CD14-positive monocyte (primary cell): ENCODE measurements around the gene LY86. TPM values are rescaled to one million over a fixed set of nuclear protein-coding genes. Genes with fewer than 3 reads are reported as not detected.
A peak's percentile ranks its signal among the peaks of the same experiment; 100 is the strongest.

Experiments used
- DNase-seq, 3 donors: peaks; one replicate each; pipeline ENCODE4 v3.0.0-alpha.2; 2011 to 2022
- H2AFZ ChIP-seq: 2 replicates; pipeline ENCODE4 v1.6.0; 2012; ENCODE audit warnings: mild to moderate bottlenecking, low read depth, low read length, inconsistent platforms; ENCODE audit not compliant: insufficient read depth, poor library complexity, severe bottlenecking
- H3K27ac ChIP-seq, 2 donors: 1 replicate in 1 of 2; 2 replicates in 1 of 2; pipeline ENCODE4 v1.5.1; 2012 to 2013; ENCODE audit warnings: low read length in 2 of 2, control low read depth in 1 of 2, inconsistent platforms in 1 of 2, low read depth in 1 of 2, mild to moderate bottlenecking in 1 of 2
- H3K27me3 ChIP-seq, 2 donors: one replicate each; pipeline versions ENCODE4 v1.6.0 to v1.6.1; 2011 to 2013; ENCODE audit warnings: low read length in 2 of 2; ENCODE audit not compliant: control insufficient read depth in 2 of 2, insufficient read depth in 2 of 2
- H3K36me3 ChIP-seq, 2 donors: replicated peaks in 1 of 2; 1 replicate in 1 of 2; 2 replicates in 1 of 2; pipeline versions ENCODE4 v1.5.1 to v1.6.1; 2012 to 2013; ENCODE audit warnings: low read length in 2 of 2, control low read depth in 1 of 2, inconsistent platforms in 1 of 2, mild to moderate bottlenecking in 1 of 2; ENCODE audit not compliant: insufficient read depth in 2 of 2, control insufficient read depth in 1 of 2
- H3K4me1 ChIP-seq, 2 donors: 1 replicate in 1 of 2; 2 replicates in 1 of 2; pipeline versions ENCODE4 v1.5.1 to v1.6.1; 2012 to 2013; ENCODE audit warnings: low read length in 2 of 2, control low read depth in 1 of 2, inconsistent platforms in 1 of 2, mild to moderate bottlenecking in 1 of 2, moderate library complexity in 1 of 2; ENCODE audit not compliant: insufficient read depth in 2 of 2, control insufficient read depth in 1 of 2
- H3K4me2 ChIP-seq: replicated peaks from 2 replicates; pipeline ENCODE3; 2012; ENCODE audit warnings: low read length, moderate library complexity, mild to moderate bottlenecking; ENCODE audit not compliant: poor library complexity, severe bottlenecking; ENCODE audit errors: extremely low read depth
- H3K4me3 ChIP-seq, 3 experiments: fragments of 200-600 bp in 1 of 3; sonication (generic) in 1 of 3; replicated peaks in 1 of 3; 1 replicate in 2 of 3; 2 replicates in 1 of 3; pipeline ENCODE4 v1.5.1; 2011 to 2013; ENCODE audit warnings: low read length in 3 of 3, mild to moderate bottlenecking in 3 of 3, control low read depth in 2 of 3, low read depth in 2 of 3, inconsistent platforms in 1 of 3, moderate library complexity in 1 of 3
- H3K79me2 ChIP-seq: 2 replicates; pipeline ENCODE4 v1.6.0; 2012; ENCODE audit warnings: mild to moderate bottlenecking, control low read depth, inconsistent platforms, low read length, moderate library complexity; ENCODE audit not compliant: insufficient read depth
- H3K9ac ChIP-seq: 2 replicates; pipeline ENCODE4 v1.6.0; 2017; ENCODE audit warnings: low read length, mild to moderate bottlenecking; ENCODE audit not compliant: insufficient read depth, poor library complexity, severe bottlenecking
- H3K9me3 ChIP-seq, 2 donors: replicated peaks in 1 of 2; 1 replicate in 1 of 2; 2 replicates in 1 of 2; pipeline versions ENCODE4 v1.5.1 to v1.6.1; 2012 to 2013; ENCODE audit warnings: low read length in 2 of 2, control low read depth in 1 of 2; ENCODE audit not compliant: control insufficient read depth in 1 of 2, insufficient read depth in 1 of 2
- H4K20me1 ChIP-seq: 2 replicates; pipeline ENCODE4 v1.6.0; 2012; ENCODE audit warnings: mild to moderate bottlenecking, low read length, control low read depth, moderate library complexity; ENCODE audit not compliant: insufficient read depth
- H3K27ac Mint-ChIP-seq, 7 donors: one replicate each; pipeline ENCODE4 v1.8.0; 2020; ENCODE audit warnings: mild to moderate bottlenecking in 7 of 7, mixed read lengths in 7 of 7, moderate library complexity in 6 of 7, inconsistent platforms in 2 of 7
- H3K27me3 Mint-ChIP-seq, 3 donors: one replicate each; pipeline ENCODE4 v1.8.0; 2021 to 2022; ENCODE audit warnings: low read depth in 3 of 3, mild to moderate bottlenecking in 3 of 3, mixed read lengths in 3 of 3, moderate library complexity in 3 of 3, inconsistent platforms in 1 of 3
- H3K36me3 Mint-ChIP-seq, 2 donors: one replicate each; pipeline ENCODE4 v1.8.0; 2020; ENCODE audit warnings: mixed read lengths in 2 of 2, inconsistent platforms in 1 of 2, mild to moderate bottlenecking in 1 of 2
- H3K4me1 Mint-ChIP-seq: one replicate; pipeline ENCODE4 v1.8.0; 2020; ENCODE audit warnings: mild to moderate bottlenecking, mixed read lengths
- H3K4me3 Mint-ChIP-seq, 2 donors: one replicate each; pipeline ENCODE4 v1.8.0; 2020; ENCODE audit warnings: mild to moderate bottlenecking in 2 of 2, mixed read lengths in 2 of 2, moderate library complexity in 1 of 2
- H3K9me3 Mint-ChIP-seq, 7 donors: one replicate each; pipeline ENCODE4 v1.8.0; 2020 to 2022; ENCODE audit warnings: mixed read lengths in 7 of 7, mild to moderate bottlenecking in 6 of 7, moderate library complexity in 6 of 7, inconsistent platforms in 2 of 7
- WGBS: methylation state at CpG from one replicate; pipeline ENCODE4 v1.1.5; 2013; ENCODE audit warnings: missing lambda C conversion rate; ENCODE audit not compliant: insufficient coverage; 5-methylcytosine and 5-hydroxymethylcytosine counted together
- intact Hi-C, 2 donors: fragments of 100-400 bp; cut with micrococcal nuclease; formaldehyde crosslinking; loops; one replicate each; pipeline versions ENCODE4 v1.15.0 to v1.15.1; 2023
- polyA plus RNA-seq, 3 donors: library from polyadenylated mRNA; depleted of rRNA in 1 of 3; unstranded in 2 of 3; stranded (reverse) in 1 of 3; fragments of 300-500 nt in 2 of 3; fragments of >200 nt in 1 of 3; fragmentation: Illumina TruSeq in 2 of 3; gene quantifications; 1 replicate in 2 of 3; 2 replicates in 1 of 3; pipeline ENCODE4 v1.2.3, GENCODE V29; 2012 to 2021
- TF ChIP-seq, protein P1 (sequence below): fragments of 200-600 bp; IDR thresholded peaks from one replicate; pipeline ENCODE4 v1.8.0; 2022; ENCODE audit warnings: antibody characterized with exemption, mild to moderate bottlenecking

Gene LY86
- polyA plus RNA-seq, 3 donors = 166 to 609 (median 454) TPM

DNA sequence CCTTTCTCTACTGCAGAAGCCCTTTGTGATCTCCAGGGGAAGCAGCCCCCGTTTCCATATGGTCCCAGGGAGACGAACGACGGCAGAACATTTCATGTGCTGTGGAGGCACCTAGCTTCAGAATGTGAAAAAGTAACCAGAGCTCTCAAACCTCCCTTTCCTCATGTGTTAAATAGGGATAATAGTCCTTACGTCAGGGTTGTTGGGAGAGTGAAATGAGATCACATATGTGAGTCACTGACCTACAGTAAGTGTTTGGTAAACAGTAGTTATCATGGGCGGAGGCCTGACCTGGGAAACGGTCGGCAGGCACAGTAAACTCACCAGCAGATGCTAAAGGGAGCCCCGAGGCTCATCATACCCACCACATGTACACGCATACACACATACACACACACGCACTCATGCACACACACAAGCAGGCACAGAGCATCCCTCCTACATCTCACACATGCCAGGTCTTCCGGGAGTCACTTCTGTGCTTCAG is 89.7 kb downstream of the LY86 start:
- Histone ChIP-seq H3K27me3 (no peaks in the 10 kb centered on the region), H3K4me3 (no peak overlapping the region), H3K36me3 (no peaks in the 10 kb centered on the region), H3K27ac (peak overlapping the region in 1 of 2 donors; percentile 81), H3K9me3 (no peaks in the 10 kb centered on the region), H3K79me2 (no peaks in the 10 kb centered on the region), H3K9ac (no peak overlapping the region), H4K20me1 (no peaks in the 10 kb centered on the region), H3K4me2 (no peak overlapping the region), H3K4me1 (peaks cover 37 to 57% of the 10 kb centered on the region in 2 donors), H2AFZ (no peak overlapping the region)
- TF ChIP-seq, protein P1, sequence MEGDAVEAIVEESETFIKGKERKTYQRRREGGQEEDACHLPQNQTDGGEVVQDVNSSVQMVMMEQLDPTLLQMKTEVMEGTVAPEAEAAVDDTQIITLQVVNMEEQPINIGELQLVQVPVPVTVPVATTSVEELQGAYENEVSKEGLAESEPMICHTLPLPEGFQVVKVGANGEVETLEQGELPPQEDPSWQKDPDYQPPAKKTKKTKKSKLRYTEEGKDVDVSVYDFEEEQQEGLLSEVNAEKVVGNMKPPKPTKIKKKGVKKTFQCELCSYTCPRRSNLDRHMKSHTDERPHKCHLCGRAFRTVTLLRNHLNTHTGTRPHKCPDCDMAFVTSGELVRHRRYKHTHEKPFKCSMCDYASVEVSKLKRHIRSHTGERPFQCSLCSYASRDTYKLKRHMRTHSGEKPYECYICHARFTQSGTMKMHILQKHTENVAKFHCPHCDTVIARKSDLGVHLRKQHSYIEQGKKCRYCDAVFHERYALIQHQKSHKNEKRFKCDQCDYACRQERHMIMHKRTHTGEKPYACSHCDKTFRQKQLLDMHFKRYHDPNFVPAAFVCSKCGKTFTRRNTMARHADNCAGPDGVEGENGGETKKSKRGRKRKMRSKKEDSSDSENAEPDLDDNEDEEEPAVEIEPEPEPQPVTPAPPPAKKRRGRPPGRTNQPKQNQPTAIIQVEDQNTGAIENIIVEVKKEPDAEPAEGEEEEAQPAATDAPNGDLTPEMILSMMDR = no peak
- no peak for DNase-seq
- Mint-ChIP-seq H3K27ac (peak overlapping the region in 2 of 7 donors; percentile 39 to 80), H3K4me1 (peaks cover 62% of the 10 kb centered on the region), H3K27me3 (peaks cover 0 to 1% (median 1%) of the 10 kb centered on the region in 3 donors), H3K9me3 (peaks cover 0 to 1% (median 0%) of the 10 kb centered on the region in 7 donors), H3K36me3 (peaks cover 0 to 5% of the 10 kb centered on the region in 2 donors), H3K4me3 (no peak overlapping the region)
- WGBS = 88% methylated on average over 7 of the region's 12 CpGs
- intact Hi-C loops = loop anchor here (5.0 to 10.0 kb wide), 2 partner anchors 564 to 567 kb away; no protein-coding TSS in a partner anchor

DNA sequence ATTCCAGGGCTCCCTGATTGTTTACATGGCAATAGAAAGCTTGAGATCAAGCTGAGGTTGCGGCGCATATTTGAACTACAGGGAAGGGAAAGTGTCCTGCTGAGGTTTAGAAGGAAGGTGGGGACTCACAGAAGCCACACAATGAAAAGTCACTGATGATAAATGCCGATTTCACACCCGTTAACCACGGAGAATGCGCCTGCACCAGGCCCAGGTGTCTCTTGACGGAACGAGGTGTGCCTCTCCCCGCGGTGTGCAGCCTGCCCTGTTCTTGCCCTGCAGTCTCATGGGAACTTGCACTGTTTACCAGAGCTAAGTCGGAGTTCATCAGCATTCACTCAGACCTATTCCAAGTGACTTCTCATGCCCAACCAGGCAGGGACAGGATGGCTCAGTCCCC is 90.3 kb downstream of the LY86 start:
- Histone ChIP-seq H4K20me1 (no peaks in the 10 kb centered on the region), H3K4me3 (no peak overlapping the region), H2AFZ (peak overlapping the region; percentile 3), H3K36me3 (no peaks in the 10 kb centered on the region), H3K4me2 (no peak overlapping the region), H3K27ac (peak overlapping the region in 1 of 2 donors; percentile 15), H3K9me3 (no peaks in the 10 kb centered on the region), H3K9ac (no peak overlapping the region), H3K79me2 (no peaks in the 10 kb centered on the region), H3K4me1 (peaks cover 41 to 62% of the 10 kb centered on the region in 2 donors), H3K27me3 (no peaks in the 10 kb centered on the region)
- TF ChIP-seq, protein P1 = no peak
- H3K9me3 Mint-ChIP-seq = peaks cover 0 to 1% (median 0%) of the 10 kb centered on the region in 7 donors
- peak overlapping the region in 1 of 2 donors; percentile 3 for H3K4me3 Mint-ChIP-seq
- WGBS = 89% methylated on average over 11 of the region's 11 CpGs
- peaks cover 68% of the 10 kb centered on the region for H3K4me1 Mint-ChIP-seq
- peak overlapping the region in 2 of 7 donors; percentile 60 to 77 for H3K27ac Mint-ChIP-seq
- intact Hi-C loops = loop anchor here (5.0 to 10.0 kb wide), 2 partner anchors 563 to 566 kb away; no protein-coding TSS in a partner anchor
- peaks cover 0 to 1% (median 1%) of the 10 kb centered on the region in 3 donors for H3K27me3 Mint-ChIP-seq
- DNase-seq = no peak
- peaks cover 0 to 5% of the 10 kb centered on the region in 2 donors for H3K36me3 Mint-ChIP-seq
